Measurements from ENCODE around the gene KCNN4.

Gene KCNN4

GRCh38 chr19:43747557-43748204 lies 33.1 kb downstream of the KCNN4 start:
- DNase-seq: no peak

GRCh38 chr19:43743059-43743458 lies 37.7 kb downstream of the KCNN4 start:
- DNase-seq: no peak

GRCh38 chr19:43741075-43741825 lies 39.5 kb downstream of the KCNN4 start:
- DNase-seq: no peak

GRCh38 chr19:43739439-43740235 lies 41.1 kb downstream of the KCNN4 start:
- no peak for DNase-seq

- DNase-seq: no peak
These were observed 42.0 kb downstream of the KCNN4 start for GRCh38 chr19:43738780-43739211.

- no peak for DNase-seq
These were observed 44.8 kb downstream of the KCNN4 start for GRCh38 chr19:43735957-43736356.

GRCh38 chr19:43735013-43735412 lies 45.8 kb downstream of the KCNN4 start:
- no peak for DNase-seq

- no peak for DNase-seq
These were observed 48.9 kb downstream of the KCNN4 start for GRCh38 chr19:43731846-43732245.

- DNase-seq: no peak
These were observed 49.4 kb downstream of the KCNN4 start for GRCh38 chr19:43731346-43731745.

- no peak for DNase-seq
These were observed 50.9 kb downstream of the KCNN4 start for GRCh38 chr19:43729919-43730318.

GRCh38 chr19:43727593-43727853 lies 53.2 kb downstream of the KCNN4 start:
- DNase-seq: no peak

- DNase-seq: no peak
These were observed 53.8 kb downstream of the KCNN4 start for GRCh38 chr19:43726736-43727592.

- DNase-seq: no peak
These were observed 55.3 kb downstream of the KCNN4 start for GRCh38 chr19:43725468-43725867.

GRCh38 chr19:43724896-43725295 lies 55.9 kb downstream of the KCNN4 start:
- no peak for DNase-seq

GRCh38 chr19:43723588-43723987 lies 57.2 kb downstream of the KCNN4 start:
- DNase-seq: no peak

- DNase-seq: no peak
These were observed 59.2 kb downstream of the KCNN4 start for GRCh38 chr19:43721469-43722048.

- no peak for DNase-seq
These were observed 59.8 kb downstream of the KCNN4 start for GRCh38 chr19:43720936-43721335.

GRCh38 chr19:43719918-43720317 lies 60.9 kb downstream of the KCNN4 start:
- no peak for DNase-seq

GRCh38 chr19:43719378-43719868 lies 61.4 kb downstream of the KCNN4 start:
- DNase-seq: no peak

- DNase-seq: no peak
These were observed 62.0 kb downstream of the KCNN4 start for GRCh38 chr19:43718627-43719377.

Measured in kidney glomerular epithelial cell (primary cell).